Endothelial cell of umbilical vein (primary cell): ENCODE results near the gene USH1C. TPM values are rescaled to one million over a fixed set of nuclear protein-coding genes. Genes with fewer than 3 reads are reported as not detected.

Experiments used
- BruUV-seq: library from RNA; stranded (reverse); fragments of 400-500 nt; replicated peaks from 2 replicates; lab custom pipeline; 2021; lab: Mats Ljungman, UMichigan
- CTCF ChIA-PET: fragments of 300-600, 350-600 bp; sonication (Branson Sonifier 250); formaldehyde crosslinking; loops from one replicate; lab custom pipeline; 2021; ENCODE audit warnings: antibody characterized with exemption, inconsistent platforms; lab: Charles Lee
- POLR2A ChIA-PET: fragments of 300-600, 350-600 bp; sonication (Branson Sonifier 250); formaldehyde crosslinking; loops from one replicate; lab custom pipeline; 2021; ENCODE audit warnings: antibody characterized with exemption, inconsistent platforms; lab: Charles Lee
- DNase-seq: peaks from one replicate; pipeline ENCODE4 v3.0.0-alpha.2; 2011; ENCODE audit warnings: low read depth, low spot score
- FAIRE-seq: peaks from 2 replicates; lab custom pipeline; 2011; peaks lifted over from hg19 to GRCh38; lab: Jason Lieb, UNC
- H2AFZ ChIP-seq: 2 replicates; pipeline ENCODE4 v1.6.0; 2012; ENCODE audit warnings: low read depth, low read length, control low read depth, inconsistent platforms
- H3K27ac ChIP-seq: 2 replicates; pipeline ENCODE4 v1.5.1; 2011; ENCODE audit warnings: low read depth, mild to moderate bottlenecking, control low read depth, low read length, moderate library complexity; ENCODE audit not compliant: insufficient read depth
- H3K27me3 ChIP-seq, 2 experiments: 2 replicates each; pipeline versions ENCODE4 v1.6.0 to v1.6.1; 2011; ENCODE audit warnings: low read length in 2 of 2, mixed read lengths in 1 of 2; ENCODE audit not compliant: control insufficient read depth in 2 of 2, insufficient read depth in 2 of 2
- H3K36me3 ChIP-seq, 2 experiments: 2 replicates in 1 of 2; 3 replicates in 1 of 2; pipeline ENCODE4 v1.5.1; 2011; ENCODE audit warnings: low read length in 2 of 2, mild to moderate bottlenecking in 1 of 2, moderate library complexity in 1 of 2; ENCODE audit not compliant: control insufficient read depth in 2 of 2, insufficient read depth in 2 of 2; ENCODE audit errors: extremely low read depth in 1 of 2
- H3K4me1 ChIP-seq: 3 replicates; pipeline ENCODE4 v1.5.1; 2011; ENCODE audit warnings: mild to moderate bottlenecking, low read length; ENCODE audit not compliant: control insufficient read depth, insufficient read depth; ENCODE audit errors: extremely low read depth
- H3K4me2 ChIP-seq: 2 replicates; pipeline ENCODE4 v1.6.1; 2011; ENCODE audit warnings: low read length, control low read depth, mixed read lengths; ENCODE audit not compliant: insufficient read depth
- H3K4me3 ChIP-seq, 3 experiments: fragments of 200-600 bp in 1 of 3; sonication (generic), shearing (Covaris generic) in 1 of 3; replicated peaks in 1 of 3; 2 replicates each; pipeline ENCODE4 v1.5.1; 2011 to 2016; ENCODE audit warnings: control low read depth in 3 of 3, low read length in 3 of 3, mild to moderate bottlenecking in 2 of 3, inconsistent platforms in 1 of 3, low read depth in 1 of 3, moderate library complexity in 1 of 3; ENCODE audit not compliant: insufficient read depth in 1 of 3
- H3K79me2 ChIP-seq: 2 replicates; pipeline ENCODE4 v1.6.0; 2012; ENCODE audit warnings: low read length, inconsistent platforms; ENCODE audit not compliant: control insufficient read depth, insufficient read depth
- H3K9ac ChIP-seq: replicated peaks from 2 replicates; pipeline ENCODE3; 2011; ENCODE audit warnings: low read length, control low read depth; ENCODE audit not compliant: insufficient read depth; ENCODE audit errors: extremely low read depth
- H3K9me1 ChIP-seq: replicated peaks from 3 replicates; pipeline ENCODE4 v1.6.0; 2011; ENCODE audit warnings: mild to moderate bottlenecking, low read length; ENCODE audit not compliant: control insufficient read depth, insufficient read depth; ENCODE audit errors: extremely low read depth
- H3K9me3 ChIP-seq: replicated peaks from 2 replicates; pipeline ENCODE4 v1.5.1; 2012; ENCODE audit warnings: low read length, inconsistent platforms; ENCODE audit not compliant: control insufficient read depth, insufficient read depth
- H4K20me1 ChIP-seq: replicated peaks from 2 replicates; pipeline ENCODE3; 2011; ENCODE audit warnings: mild to moderate bottlenecking, low read length; ENCODE audit not compliant: control insufficient read depth, insufficient read depth; ENCODE audit errors: extremely low read depth
- EZH2 ChIP-seq: IDR thresholded peaks from 2 replicates; pipeline ENCODE4 v1.6.1; 2012; ENCODE audit warnings: borderline replicate concordance, low read depth, mild to moderate bottlenecking, moderate library complexity, low read length, inconsistent platforms; ENCODE audit not compliant: severe bottlenecking
- FOS ChIP-seq: IDR thresholded peaks from 2 replicates; pipeline ENCODE4 v1.6.1; 2011; ENCODE audit warnings: mild to moderate bottlenecking, low read length, moderate library complexity, borderline replicate concordance; ENCODE audit not compliant: insufficient read depth
- GATA2 ChIP-seq: IDR thresholded peaks from 2 replicates; pipeline ENCODE4 v1.7.0; 2011; ENCODE audit warnings: low read depth, mild to moderate bottlenecking, moderate library complexity, mixed read lengths, low read length; ENCODE audit not compliant: insufficient read length, insufficient read depth
- JUN ChIP-seq: IDR thresholded peaks from 2 replicates; pipeline ENCODE4 v1.6.1; 2011; ENCODE audit warnings: borderline replicate concordance, low read depth; ENCODE audit not compliant: insufficient read length, insufficient read depth
- MYC ChIP-seq: IDR thresholded peaks from one replicate; pipeline ENCODE4 v1.6.1; 2011; ENCODE audit warnings: mild to moderate bottlenecking, low read depth, low read length
- POLR2A ChIP-seq: IDR thresholded peaks from 2 replicates; pipeline ENCODE4 v1.6.1; 2012; ENCODE audit warnings: low read depth, mild to moderate bottlenecking, control low read depth, low read length
- POLR2AphosphoS5 ChIP-seq: IDR thresholded peaks from 2 replicates; pipeline ENCODE4 v1.6.1; 2012; ENCODE audit warnings: low read depth, mild to moderate bottlenecking, control low read depth, low read length, moderate library complexity; ENCODE audit not compliant: insufficient read depth
- dilution Hi-C: fragments of 300-500 bp; cut with MboI; formaldehyde crosslinking; loops from one replicate; pipeline ENCODE4 v1.15.0; 2019; ENCODE audit warnings: low sequenced_read_pairs; ENCODE audit not compliant: extremely low pct_ligation_motif_present
- intact Hi-C: fragments of 100-400 bp; cut with micrococcal nuclease; formaldehyde crosslinking; loops from one replicate; pipeline ENCODE4 v1.10.0; 2022
- polyA plus RNA-seq, 4 experiments: library from polyadenylated mRNA; depleted of rRNA in 3 of 4; stranded (reverse) in 3 of 4; unstranded in 1 of 4; fragments of >200 nt; gene quantifications; 2 replicates each; pipeline versions ENCODE4 v1.2.1 to v1.2.3, GENCODE V29; 2011 to 2012; ENCODE audit warnings: missing spikeins in 1 of 4
- total RNA-seq: library from RNA; stranded (reverse); gene quantifications from 2 replicates; pipeline ENCODE4 v1.2.3, GENCODE V29; 2021
- TF ChIP-seq, protein P1 (sequence below), 2 donors: IDR thresholded peaks; 1 replicate in 1 of 2; 2 replicates in 1 of 2; pipeline ENCODE4 v1.5.1; 2011; ENCODE audit warnings: low read length in 2 of 2, mild to moderate bottlenecking in 2 of 2, moderate library complexity in 2 of 2, control low read depth in 1 of 2, inconsistent platforms in 1 of 2, low read depth in 1 of 2; ENCODE audit not compliant: insufficient read depth in 1 of 2; ENCODE audit errors: extremely low read depth in 1 of 2
- TF ChIP-seq, protein P2 (sequence below): IDR thresholded peaks from 2 replicates; pipeline ENCODE4 v1.6.1; 2011; ENCODE audit not compliant: insufficient read depth, insufficient read length

USH1C gene
- total and polyA plus RNA-seq, 2 donors (not counting 3 experiments of a cell fraction or from before 2014, with no cell fraction given) = not detected

DNA sequence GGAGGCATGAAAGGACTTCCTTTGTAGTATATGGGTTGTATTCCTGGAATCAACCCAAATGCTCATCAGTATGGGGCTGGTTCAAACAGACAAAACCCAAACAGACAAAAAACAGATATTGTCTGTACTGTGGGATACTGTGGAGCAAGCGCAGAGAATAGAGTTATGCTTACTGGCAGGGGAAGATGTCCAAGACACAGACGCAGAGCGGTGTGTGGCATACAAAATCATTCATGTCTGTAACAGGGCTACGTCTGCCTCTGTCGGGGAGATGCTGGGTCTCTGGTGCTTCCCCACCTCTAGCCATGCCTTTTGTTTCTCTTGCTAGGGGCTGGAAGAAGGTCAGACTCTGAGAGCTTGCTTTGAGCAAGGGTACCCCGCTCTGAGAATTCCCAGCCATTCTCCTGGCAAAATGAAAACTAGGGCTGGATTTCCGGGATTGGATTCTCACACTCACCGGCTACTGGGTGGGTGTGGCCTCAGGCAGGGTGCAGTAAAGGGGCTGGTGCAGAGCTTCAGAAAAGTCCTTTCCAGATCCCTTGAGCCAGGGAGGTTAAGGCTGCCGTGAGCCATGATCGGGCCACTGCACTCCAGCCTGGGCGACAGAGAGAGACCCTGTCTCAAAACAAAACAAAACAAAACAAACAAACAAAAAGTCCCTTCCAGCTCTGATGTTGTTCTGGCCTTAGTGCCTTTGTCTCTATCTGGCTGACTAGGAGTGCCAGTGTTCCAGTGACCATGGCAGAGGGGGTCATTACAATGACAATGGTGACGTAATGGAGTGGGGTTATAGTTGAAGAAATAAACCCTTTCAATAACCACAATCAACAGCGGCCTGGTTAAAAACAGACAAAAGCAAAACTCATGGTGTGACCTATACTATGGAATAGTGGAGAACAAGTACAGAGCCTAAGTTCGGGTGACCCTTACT lies 64.7 kb downstream of the USH1C start:
- H2AFZ ChIP-seq = no peak overlapping the region

DNA sequence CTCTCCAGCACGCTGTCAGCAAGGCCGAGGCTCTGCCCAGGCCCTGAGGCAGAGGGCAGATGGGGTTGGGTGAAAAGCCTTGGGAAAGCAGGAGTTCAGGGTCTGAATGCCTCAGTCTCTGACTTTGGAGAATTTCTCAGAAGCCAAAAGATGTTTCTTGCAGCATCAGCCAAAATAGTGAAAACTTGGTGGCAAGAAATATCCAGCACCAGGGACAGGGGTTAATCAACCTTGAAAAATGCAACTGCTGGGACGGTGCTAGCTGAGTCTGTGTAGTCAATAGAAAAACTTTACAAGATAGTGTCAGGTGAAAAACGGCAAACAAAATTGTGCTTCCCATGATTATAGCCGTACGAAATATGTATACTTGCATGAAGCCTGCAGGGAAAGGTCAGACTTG lies 66.1 kb downstream of the USH1C start:
- Histone ChIP-seq H3K9me1 (no peaks in the 10 kb centered on the region), H3K27ac (no peak overlapping the region), H4K20me1 (no peaks in the 10 kb centered on the region), H3K4me1 (no peaks in the 10 kb centered on the region), H3K36me3 (no peaks in the 10 kb centered on the region), H3K27me3 (peaks cover 41 to 48% of the 10 kb centered on the region in 2 experiments), H3K4me3 (no peak overlapping the region), H3K79me2 (no peaks in the 10 kb centered on the region), H3K9me3 (no peaks in the 10 kb centered on the region), H3K9ac (no peak overlapping the region), H3K4me2 (no peak overlapping the region), H2AFZ (no peak overlapping the region)
- BruUV-seq = no TSS peak
- ChIA-PET CTCF (no interaction called here), POLR2A (no interaction called here)
- DNase-seq = no peak
- TF ChIP-seq, protein P1, sequence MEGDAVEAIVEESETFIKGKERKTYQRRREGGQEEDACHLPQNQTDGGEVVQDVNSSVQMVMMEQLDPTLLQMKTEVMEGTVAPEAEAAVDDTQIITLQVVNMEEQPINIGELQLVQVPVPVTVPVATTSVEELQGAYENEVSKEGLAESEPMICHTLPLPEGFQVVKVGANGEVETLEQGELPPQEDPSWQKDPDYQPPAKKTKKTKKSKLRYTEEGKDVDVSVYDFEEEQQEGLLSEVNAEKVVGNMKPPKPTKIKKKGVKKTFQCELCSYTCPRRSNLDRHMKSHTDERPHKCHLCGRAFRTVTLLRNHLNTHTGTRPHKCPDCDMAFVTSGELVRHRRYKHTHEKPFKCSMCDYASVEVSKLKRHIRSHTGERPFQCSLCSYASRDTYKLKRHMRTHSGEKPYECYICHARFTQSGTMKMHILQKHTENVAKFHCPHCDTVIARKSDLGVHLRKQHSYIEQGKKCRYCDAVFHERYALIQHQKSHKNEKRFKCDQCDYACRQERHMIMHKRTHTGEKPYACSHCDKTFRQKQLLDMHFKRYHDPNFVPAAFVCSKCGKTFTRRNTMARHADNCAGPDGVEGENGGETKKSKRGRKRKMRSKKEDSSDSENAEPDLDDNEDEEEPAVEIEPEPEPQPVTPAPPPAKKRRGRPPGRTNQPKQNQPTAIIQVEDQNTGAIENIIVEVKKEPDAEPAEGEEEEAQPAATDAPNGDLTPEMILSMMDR (IDR thresholded peaks at IDR 0.05; ENCODE audit: extremely low read depth in 1 of 2, insufficient read depth in 1 of 2, low read depth in 1 of 2, low read length in 2 of 2) = no peak
- TF ChIP-seq JUN (no peak), MYC (no peak), POLR2AphosphoS5 (no peak), FOS (no peak), EZH2 (no peak), POLR2A (no peak), GATA2 (no peak)
- TF ChIP-seq, protein P2, sequence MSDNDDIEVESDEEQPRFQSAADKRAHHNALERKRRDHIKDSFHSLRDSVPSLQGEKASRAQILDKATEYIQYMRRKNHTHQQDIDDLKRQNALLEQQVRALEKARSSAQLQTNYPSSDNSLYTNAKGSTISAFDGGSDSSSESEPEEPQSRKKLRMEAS = no peak
- dilution Hi-C loops (no loop called here), intact Hi-C loops (no loop called here)
- FAIRE-seq = no peak

More for the DNA sequence above, 64.7 kb downstream of the USH1C start:
- no peak overlapping the region for H3K4me2 ChIP-seq
- H3K9me1 ChIP-seq = no peaks in the 10 kb centered on the region
- H3K27me3 ChIP-seq = peaks cover 30 to 40% of the 10 kb centered on the region in 2 experiments
- H3K4me3 ChIP-seq = no peak overlapping the region
- no peaks in the 10 kb centered on the region for H4K20me1 ChIP-seq
- no peak overlapping the region for H3K9ac ChIP-seq
- FAIRE-seq (no peak), DNase-seq (peak; percentile 10)
- H3K4me1 ChIP-seq = no peaks in the 10 kb centered on the region
- dilution Hi-C loops = no loop called here
- CTCF ChIA-PET = no interaction called here
- BruUV-seq = no TSS peak
- no peaks in the 10 kb centered on the region for H3K36me3 ChIP-seq
- no peak for TF ChIP-seq POLR2A
- no peak for TF ChIP-seq EZH2
- TF ChIP-seq, protein P2 = no peak
- H3K79me2 ChIP-seq = no peaks in the 10 kb centered on the region
- H3K27ac ChIP-seq = no peak overlapping the region
- intact Hi-C loops = loop anchor here (1.0 kb wide), 1 partner anchor 90 kb away; no protein-coding TSS in a partner anchor
- POLR2A ChIA-PET = no interaction called here
- H3K9me3 ChIP-seq = no peaks in the 10 kb centered on the region
